OCI-LY7 (cell line): Measurements from ENCODE around the gene CABP4. TPM values are rescaled to one million over a fixed set of nuclear protein-coding genes. Genes with fewer than 3 reads are reported as not detected.

Source experiments
- BruUV-seq: library from RNA; stranded (reverse); fragments of 400-500 nt; replicated peaks from 2 replicates; lab custom pipeline; 2021; lab: Mats Ljungman, UMichigan
- CTCF ChIA-PET: fragments of 300-600 bp; sonication (Branson Sonifier 250); formaldehyde crosslinking; loops from one replicate; lab custom pipeline; 2022; ENCODE audit warnings: antibody characterized with exemption; ENCODE audit not compliant: unreplicated experiment; lab: Charles Lee
- POLR2A ChIA-PET: fragments of 300-600 bp; sonication (Branson Sonifier 250); formaldehyde crosslinking; loops from one replicate; lab custom pipeline; 2022; ENCODE audit warnings: antibody characterized with exemption; lab: Charles Lee
- DNase-seq: peaks from one replicate; pipeline ENCODE4 v3.0.0-alpha.2; 2015; ENCODE audit warnings: low spot score
- H2AFZ ChIP-seq: fragments of 200-600 bp; sonication (generic), shearing (Covaris generic); 2 replicates; pipeline ENCODE4 v1.6.1; 2014; ENCODE audit warnings: mild to moderate bottlenecking, antibody characterized with exemption, low read length, moderate library complexity
- H3K27ac ChIP-seq: fragments of 200-600 bp; sonication (generic); 2 replicates; pipeline ENCODE4 v1.5.1; 2014; ENCODE audit warnings: mixed run types, low read depth, mild to moderate bottlenecking, moderate library complexity, low read length, inconsistent platforms; ENCODE audit not compliant: poor library complexity, severe bottlenecking
- H3K36me3 ChIP-seq: fragments of 200-600 bp; sonication (generic); 2 replicates; pipeline ENCODE4 v1.6.1; 2014; ENCODE audit warnings: mild to moderate bottlenecking, antibody characterized with exemption, low read length, moderate library complexity, mixed read lengths; ENCODE audit not compliant: insufficient read depth
- H3K4me1 ChIP-seq: fragments of 200-600 bp; sonication (generic); 2 replicates; pipeline ENCODE4 v1.5.1; 2014; ENCODE audit warnings: mild to moderate bottlenecking, low read length; ENCODE audit not compliant: insufficient read depth, poor library complexity, severe bottlenecking
- H3K4me2 ChIP-seq: fragments of 200-600 bp; sonication (generic); 2 replicates; pipeline ENCODE4 v1.6.1; 2014; ENCODE audit warnings: mild to moderate bottlenecking, low read length
- H3K4me3 ChIP-seq: fragments of 200-600 bp; sonication (generic); 2 replicates; pipeline ENCODE4 v1.5.1; 2014; ENCODE audit warnings: mild to moderate bottlenecking, low read depth, low read length; ENCODE audit not compliant: poor library complexity, severe bottlenecking
- H3K79me2 ChIP-seq: fragments of 200-600 bp; sonication (generic); 2 replicates; pipeline ENCODE4 v1.6.1; 2016; ENCODE audit warnings: low read depth, mild to moderate bottlenecking, low read length, moderate library complexity, mixed read lengths; ENCODE audit not compliant: insufficient read depth
- H3K9me2 ChIP-seq: fragments of 200-600 bp; sonication (generic); 2 replicates; pipeline ENCODE4 v1.6.1; 2016; ENCODE audit warnings: mild to moderate bottlenecking, low read length, mixed read lengths; ENCODE audit not compliant: insufficient read depth
- H3K9me3 ChIP-seq: fragments of 200-600 bp; sonication (generic); 2 replicates; pipeline ENCODE4 v1.6.1; 2014; ENCODE audit warnings: mild to moderate bottlenecking, mixed run types, low read length, mixed read lengths
- H4K20me1 ChIP-seq: fragments of 200-600 bp; sonication (generic); 2 replicates; pipeline ENCODE4 v1.6.1; 2014; ENCODE audit warnings: mild to moderate bottlenecking, antibody characterized with exemption, low read length, moderate library complexity, mixed read lengths; ENCODE audit not compliant: insufficient read depth
- EZH2phosphoT487 ChIP-seq: fragments of 200-600 bp; sonication (generic); IDR thresholded peaks from 2 replicates; pipeline ENCODE4 v1.6.1; 2018; ENCODE audit warnings: low read depth, borderline replicate concordance, mild to moderate bottlenecking, mixed run types, antibody characterized with exemption, low read length, moderate library complexity, mixed read lengths
- intact Hi-C: fragments of 100-400 bp; cut with micrococcal nuclease; formaldehyde crosslinking; loops from one replicate; pipeline ENCODE4 v1.10.0; 2022; ENCODE audit not compliant: unreplicated experiment
- total RNA-seq, 2 experiments: library from RNA; depleted of rRNA in 1 of 2; stranded (reverse); fragments of >200 nt in 1 of 2; shearing (Covaris generic) in 1 of 2; gene quantifications; 2 replicates each; pipeline ENCODE4 v1.2.3, GENCODE V29; 2014 to 2022
- TF ChIP-seq, protein P1 (sequence below): fragments of 200-600 bp; sonication (generic); conservative IDR thresholded peaks from 2 replicates; pipeline ENCODE4 v1.5.1; 2014; ENCODE audit warnings: mild to moderate bottlenecking, antibody characterized with exemption, low read length, moderate library complexity, mixed read lengths

CABP4 gene
- total RNA-seq, 2 experiments from 2014 or later = 3.0 to 11.5 TPM

DNA sequence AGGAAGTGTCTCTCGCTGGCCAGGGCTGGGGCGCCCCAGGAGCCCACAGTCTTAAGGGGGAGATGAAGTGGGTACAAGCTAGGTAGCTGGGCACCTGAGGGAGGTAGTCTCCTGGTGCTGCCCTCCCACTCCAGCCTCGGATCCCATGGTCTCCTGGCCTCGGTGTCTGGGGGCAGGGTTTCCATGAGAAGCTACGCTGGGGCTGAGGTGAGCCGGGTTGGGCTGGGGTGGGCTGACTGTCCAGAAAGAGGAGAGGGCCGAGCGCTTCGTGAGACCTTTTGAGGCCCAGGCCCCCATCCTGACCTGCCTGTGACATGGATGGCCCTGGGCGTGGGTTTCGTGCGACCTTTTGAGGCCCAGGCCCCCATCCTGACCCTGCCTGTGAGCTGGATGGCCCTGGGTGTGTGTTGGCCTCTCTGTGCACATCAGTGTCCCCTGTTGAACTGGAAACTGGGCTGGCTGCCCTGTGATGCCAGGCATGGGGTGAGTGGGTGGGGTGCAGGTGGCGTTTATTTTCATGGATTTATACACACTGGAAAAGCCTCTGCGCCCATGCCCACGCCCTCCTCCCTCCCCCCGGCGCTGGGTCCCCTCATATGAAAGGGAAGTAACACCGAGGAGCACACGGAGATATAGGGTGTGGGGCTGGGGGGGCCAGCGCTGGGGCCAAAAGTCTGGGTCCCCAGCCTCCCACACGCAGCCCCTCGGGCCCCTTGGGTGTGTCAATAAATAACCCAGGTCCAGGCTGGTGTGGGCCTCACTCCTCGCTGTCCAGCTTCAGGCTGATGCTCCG, 36.3 kb downstream of the CABP4 start:
- no peaks in the 10 kb centered on the region for H3K9me2 ChIP-seq
- no peaks in the 10 kb centered on the region for H4K20me1 ChIP-seq

DNA sequence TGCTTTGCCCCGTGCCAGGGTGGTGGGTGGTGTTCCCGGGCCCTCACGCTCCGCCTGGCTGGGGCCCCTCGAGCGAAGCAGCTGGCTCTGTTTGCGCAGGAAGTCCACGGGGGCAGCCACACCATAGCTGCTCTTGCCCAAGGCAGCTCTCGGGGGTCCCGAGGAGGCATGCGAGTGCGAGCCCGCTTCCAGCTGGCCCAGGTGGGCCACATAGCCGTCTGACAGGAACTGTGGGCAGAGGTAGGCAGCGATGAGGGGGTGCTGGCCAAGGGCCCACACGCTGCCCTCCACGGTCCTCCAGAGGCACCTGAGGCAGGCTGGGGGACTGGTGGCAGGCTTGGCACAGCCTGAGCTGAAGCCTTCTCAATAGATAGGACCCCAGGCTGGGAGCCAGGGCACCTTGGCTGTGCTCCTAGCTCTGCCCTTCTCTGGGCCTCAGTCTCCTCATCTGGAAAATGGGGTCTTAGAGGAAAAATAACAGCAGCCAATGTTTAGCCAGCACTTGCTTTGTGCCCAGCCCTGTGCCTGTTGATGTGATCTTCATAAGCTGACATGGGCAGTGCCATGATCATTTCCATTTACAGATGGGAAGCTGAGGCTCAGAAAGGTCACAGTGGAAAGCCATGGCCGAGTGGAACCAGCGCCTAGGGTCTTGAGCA, 37.0 kb downstream of the CABP4 start:
- H3K27ac ChIP-seq = no peak overlapping the region
- CTCF ChIA-PET = no interaction called here
- POLR2A ChIA-PET = no interaction called here

More for the DNA sequence above, 36.3 kb downstream of the CABP4 start:
- intact Hi-C loops = no loop called here
- peaks cover 5% of the 10 kb centered on the region; the same call in 1 of the 2 replicates for H3K79me2 ChIP-seq
- no peak for DNase-seq
- CTCF ChIA-PET = no interaction called here
- no TSS peak for BruUV-seq
- H3K4me2 ChIP-seq = no peak overlapping the region
- H3K4me3 ChIP-seq = no peak overlapping the region
- no peak overlapping the region for H2AFZ ChIP-seq
- H3K36me3 ChIP-seq = peaks cover 68% of the 10 kb centered on the region
- H3K4me1 ChIP-seq = peaks cover 6% of the 10 kb centered on the region
- H3K9me3 ChIP-seq = no peaks in the 10 kb centered on the region
- no peak overlapping the region for H3K27ac ChIP-seq
- TF ChIP-seq, protein P1, sequence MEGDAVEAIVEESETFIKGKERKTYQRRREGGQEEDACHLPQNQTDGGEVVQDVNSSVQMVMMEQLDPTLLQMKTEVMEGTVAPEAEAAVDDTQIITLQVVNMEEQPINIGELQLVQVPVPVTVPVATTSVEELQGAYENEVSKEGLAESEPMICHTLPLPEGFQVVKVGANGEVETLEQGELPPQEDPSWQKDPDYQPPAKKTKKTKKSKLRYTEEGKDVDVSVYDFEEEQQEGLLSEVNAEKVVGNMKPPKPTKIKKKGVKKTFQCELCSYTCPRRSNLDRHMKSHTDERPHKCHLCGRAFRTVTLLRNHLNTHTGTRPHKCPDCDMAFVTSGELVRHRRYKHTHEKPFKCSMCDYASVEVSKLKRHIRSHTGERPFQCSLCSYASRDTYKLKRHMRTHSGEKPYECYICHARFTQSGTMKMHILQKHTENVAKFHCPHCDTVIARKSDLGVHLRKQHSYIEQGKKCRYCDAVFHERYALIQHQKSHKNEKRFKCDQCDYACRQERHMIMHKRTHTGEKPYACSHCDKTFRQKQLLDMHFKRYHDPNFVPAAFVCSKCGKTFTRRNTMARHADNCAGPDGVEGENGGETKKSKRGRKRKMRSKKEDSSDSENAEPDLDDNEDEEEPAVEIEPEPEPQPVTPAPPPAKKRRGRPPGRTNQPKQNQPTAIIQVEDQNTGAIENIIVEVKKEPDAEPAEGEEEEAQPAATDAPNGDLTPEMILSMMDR = no peak
- TF ChIP-seq EZH2phosphoT487 = no peak
- POLR2A ChIA-PET = no interaction called here

More for the DNA sequence above, 37.0 kb downstream of the CABP4 start:
- no peak overlapping the region for H2AFZ ChIP-seq
- DNase-seq = no peak
- no peaks in the 10 kb centered on the region for H4K20me1 ChIP-seq
- no peak overlapping the region for H3K4me2 ChIP-seq
- H3K79me2 ChIP-seq = no peaks in the 10 kb centered on the region
- no peaks in the 10 kb centered on the region for H3K9me2 ChIP-seq
- no TSS peak for BruUV-seq
- intact Hi-C loops = no loop called here
- H3K36me3 ChIP-seq = peaks cover 64% of the 10 kb centered on the region
- H3K4me3 ChIP-seq = no peak overlapping the region
- no peaks in the 10 kb centered on the region for H3K4me1 ChIP-seq
- H3K9me3 ChIP-seq = no peaks in the 10 kb centered on the region
- TF ChIP-seq, protein P1 = no peak
- TF ChIP-seq EZH2phosphoT487 = no peak
